HepG2 (cell line): ENCODE measurements around the gene ATP13A1. TPM values are rescaled to one million over a fixed set of nuclear protein-coding genes. Genes with fewer than 3 reads are reported as not detected.

Source experiments
- ARID5B ChIP-seq: IDR thresholded peaks from 2 replicates; pipeline ENCODE4 v1.4.0; 2020; ENCODE audit warnings: mild to moderate bottlenecking, missing genetic modification reagents
- BRD4 ChIP-seq: sonication (generic); formaldehyde crosslinking; IDR thresholded peaks from 2 replicates; pipeline ENCODE4 v1.4.0; 2020; ENCODE audit warnings: missing genetic modification reagents
- CAMTA2 ChIP-seq: sonication (generic); formaldehyde crosslinking; IDR thresholded peaks from 2 replicates; pipeline ENCODE4 v1.4.0; 2020; ENCODE audit warnings: mild to moderate bottlenecking, missing genetic modification reagents, borderline replicate concordance
- E2F1 ChIP-seq: sonication (generic); formaldehyde crosslinking; IDR thresholded peaks from 2 replicates; pipeline ENCODE4 v1.5.0; 2020; ENCODE audit warnings: missing genetic modification reagents
- E2F5 ChIP-seq: sonication (generic); formaldehyde crosslinking; conservative IDR thresholded peaks from 2 replicates; pipeline ENCODE4 v1.4.0; 2020; ENCODE audit warnings: missing genetic modification reagents
- ELF3 ChIP-seq: IDR thresholded peaks from 2 replicates; pipeline ENCODE4 v1.6.1; 2016; ENCODE audit warnings: missing genetic modification reagents, missing compliant biosample characterization
- FIP1L1 ChIP-seq: fragments of 200-400 bp; formaldehyde crosslinking; IDR thresholded peaks from 2 replicates; pipeline ENCODE4 v1.6.1; 2018; ENCODE audit warnings: low read depth, mild to moderate bottlenecking, low read length, moderate library complexity, borderline replicate concordance; ENCODE audit not compliant: insufficient read depth
- GABPA ChIP-seq, 2 experiments: IDR thresholded peaks; 2 replicates each; pipeline ENCODE4 v1.6.1; 2011 to 2016; ENCODE audit warnings: low read depth in 2 of 2, low read length in 1 of 2, missing biosample characterization in 1 of 2, missing genetic modification characterization in 1 of 2
- NONO ChIP-seq, 2 experiments: fragments of 450-650 bp in 1 of 2; sonication (generic) in 1 of 2; formaldehyde crosslinking in 1 of 2; IDR thresholded peaks in 1 of 2; conservative IDR thresholded peaks in 1 of 2; 2 replicates each; pipeline versions ENCODE4 v1.6.1 to v1.8.0; 2017 to 2022; ENCODE audit warnings: mild to moderate bottlenecking in 1 of 2, missing genetic modification reagents in 1 of 2, moderate library complexity in 1 of 2
- PTBP1 ChIP-seq: fragments of 200-400 bp; formaldehyde crosslinking; IDR thresholded peaks from 2 replicates; pipeline ENCODE4 v1.6.1; 2018; ENCODE audit warnings: low read length, low read depth; ENCODE audit not compliant: poor library complexity, severe bottlenecking
- RXRB ChIP-seq: IDR thresholded peaks from 2 replicates; pipeline ENCODE4 v1.6.1; 2016; ENCODE audit warnings: borderline replicate concordance, missing genetic modification reagents, missing compliant biosample characterization
- ZFP41 ChIP-seq: sonication (generic); formaldehyde crosslinking; IDR thresholded peaks from 2 replicates; pipeline ENCODE4 v1.4.0; 2020; ENCODE audit warnings: mild to moderate bottlenecking, missing genetic modification reagents, borderline replicate concordance
- ZNF687 ChIP-seq: sonication (generic); formaldehyde crosslinking; IDR thresholded peaks from 2 replicates; pipeline ENCODE4 v1.5.1; 2020; ENCODE audit warnings: mild to moderate bottlenecking, missing genetic modification reagents, moderate library complexity
- ZNF768 ChIP-seq: sonication (generic); formaldehyde crosslinking; IDR thresholded peaks from 2 replicates; pipeline ENCODE4 v1.4.0; 2020; ENCODE audit warnings: missing genetic modification reagents
- polyA plus RNA-seq, 8 experiments: library from polyadenylated mRNA; depleted of rRNA in 3 of 8; stranded (reverse) in 7 of 8; unstranded in 1 of 8; fragments of >200 nt; fragmentation: Illumina TruSeq in 4 of 8; extraction: Trizol in 4 of 8; gene quantifications; 2 replicates each; pipeline versions ENCODE4 v1.2.1 to v1.2.3, GENCODE V29; 2011 to 2016; ENCODE audit warnings: low read depth in 4 of 8, missing spikeins in 1 of 8, mixed read lengths in 1 of 8; ENCODE audit not compliant: insufficient read depth in 1 of 8
- total RNA-seq, 5 experiments: library from RNA; depleted of rRNA; stranded (reverse); fragments of >200 nt; fragmentation: Illumina TruSeq; extraction: Trizol; gene quantifications; 2 replicates each; pipeline ENCODE4 v1.2.3, GENCODE V29; 2016; ENCODE audit warnings: low read depth in 1 of 5

ATP13A1 gene
- total and polyA plus RNA-seq, 2 of the 13 experiments (the other 11 are each of a cell fraction or from before 2014, with no cell fraction given), result 23.2 to 41.7 TPM

- TF ChIP-seq ARID5B (CRISPR knock-in tag) (no peak), ZNF768 (CRISPR knock-in tag) (0 out of 2 replicates have a peak, but pooled peaks have one; percentile 5), E2F1 (no peak), ZNF687 (CRISPR knock-in tag) (peak; percentile 57; the same call in 1 of the 2 replicates), PTBP1 (no peak), BRD4 (no peak), ZFP41 (CRISPR knock-in tag) (no peak), RXRB (CRISPR knock-in tag) (no peak), ELF3 (CRISPR knock-in tag) (no peak), FIP1L1 (no peak), GABPA (IDR thresholded peaks at IDR 0.05; ENCODE audit: low read depth, low read length) (no peak), GABPA (CRISPR knock-in tag; IDR thresholded peaks at IDR 0.05; ENCODE audit: low read depth) (0 out of 2 replicates have a peak, but pooled peaks have one; percentile 8), NONO (IDR thresholded peaks at IDR 0.05) (no peak), NONO (CRISPR knock-in tag; conservative IDR thresholded peaks at IDR 0.05) (no peak), E2F5 (CRISPR knock-in tag) (no peak), CAMTA2 (CRISPR knock-in tag) (no peak)
These were observed 20.1 kb downstream of the ATP13A1 start, which contains the start of gene GMIP (continued) for GRCh38 chr19:19643158-19644053.
